Right lung (tissue), 5 donors: ENCODE data around the gene SLMAP. TPM values are rescaled to one million over a fixed set of nuclear protein-coding genes. Genes with fewer than 3 reads are reported as not detected.

ENCODE experiments used
- DNase-seq, 2 donors: peaks; one replicate each; pipeline ENCODE4 v3.0.0-alpha.2; 2013
- polyA plus RNA-seq, 5 donors: library from polyadenylated mRNA; unstranded; fragments of 120-200 nt; gene quantifications; one replicate each; pipeline versions ENCODE4 v1.2.1 to v1.2.3, GENCODE V29; 2013; ENCODE audit warnings: inconsistent platforms in 1 of 5, low replicate concordance in 1 of 5; ENCODE audit not compliant: insufficient read length in 5 of 5, insufficient read depth in 1 of 5

The SLMAP gene
- polyA plus RNA-seq, 5 donors, result 32.6 to 57.5 (median 54.0) TPM

- DNase-seq, result no peak
Observed at GRCh38 chr3:57890874-57891273, 134.8 kb downstream of the SLMAP start.

GRCh38 chr3:57892423-57892822 is 136.3 kb downstream of the SLMAP start:
- no peak for DNase-seq

GRCh38 chr3:57893156-57893555 is 137.0 kb downstream of the SLMAP start:
- no peak for DNase-seq

- DNase-seq, result no peak
Observed at GRCh38 chr3:57893668-57894067, 137.6 kb downstream of the SLMAP start.

- DNase-seq, result no peak
Observed at GRCh38 chr3:57896031-57896430, 139.9 kb downstream of the SLMAP start.

- DNase-seq, result no peak
Observed at GRCh38 chr3:57896691-57897090, 140.6 kb downstream of the SLMAP start.

GRCh38 chr3:57900786-57901185 is 144.7 kb downstream of the SLMAP start:
- DNase-seq, result no peak

GRCh38 chr3:57903124-57903890 is 147.2 kb downstream of the SLMAP start:
- no peak for DNase-seq

GRCh38 chr3:57910990-57911389 is 154.9 kb downstream of the SLMAP start:
- DNase-seq, result no peak

GRCh38 chr3:57911593-57911992 is 155.5 kb downstream of the SLMAP start:
- DNase-seq, result no peak

- DNase-seq, result no peak
Observed at GRCh38 chr3:57917601-57918000, 161.5 kb downstream of the SLMAP start.

- DNase-seq, result no peak
Observed at GRCh38 chr3:57918123-57918837, 162.2 kb downstream of the SLMAP start.

- no peak for DNase-seq
Observed at GRCh38 chr3:57919987-57920386, 163.9 kb downstream of the SLMAP start.

- no peak for DNase-seq
Observed at GRCh38 chr3:57923101-57923500, 167.0 kb downstream of the SLMAP start.

- no peak for DNase-seq
Observed at GRCh38 chr3:57923752-57924151, 167.6 kb downstream of the SLMAP start.

- DNase-seq, result no peak
Observed at GRCh38 chr3:57927166-57927565, 171.1 kb downstream of the SLMAP start.

GRCh38 chr3:57927916-57928315 is 171.8 kb downstream of the SLMAP start:
- DNase-seq, result no peak

GRCh38 chr3:57928511-57928910 is 172.4 kb downstream of the SLMAP start:
- DNase-seq, result no peak

GRCh38 chr3:57929988-57930387 is 173.9 kb downstream of the SLMAP start:
- no peak for DNase-seq

GRCh38 chr3:57933602-57934001 is 177.5 kb downstream of the SLMAP start:
- no peak for DNase-seq

GRCh38 chr3:57934373-57934772 is 178.3 kb downstream of the SLMAP start:
- no peak for DNase-seq

- no peak for DNase-seq
Observed at GRCh38 chr3:57935539-57935938, 179.4 kb downstream of the SLMAP start.

- DNase-seq, result no peak
Observed at GRCh38 chr3:57937092-57937491, 181.0 kb downstream of the SLMAP start.
